DOHH2 (cell line): Measurements from ENCODE around the gene CYTH4.

Experiments
- H3F3A ChIP-seq: fragments of 200-600 bp; sonication (generic), shearing (Covaris generic); 2 replicates; pipeline ENCODE4 v1.6.0; 2016; ENCODE audit warnings: antibody characterized with exemption, mild to moderate bottlenecking; ENCODE audit not compliant: control insufficient read depth, insufficient read depth
- H3K27ac ChIP-seq: fragments of 200-600 bp; sonication (generic); 2 replicates; pipeline ENCODE4 v1.5.1; 2014; ENCODE audit warnings: low read depth, mild to moderate bottlenecking, low read length, moderate library complexity
- H3K27me3 ChIP-seq: fragments of 200-600 bp; sonication (generic); 2 replicates; pipeline ENCODE4 v1.6.1; 2014; ENCODE audit warnings: mild to moderate bottlenecking, low read length, mixed read lengths; ENCODE audit not compliant: control insufficient read depth
- H3K36me3 ChIP-seq: fragments of 200-600 bp; sonication (generic); 2 replicates; pipeline ENCODE4 v1.6.1; 2014; ENCODE audit warnings: mild to moderate bottlenecking, low read length, moderate library complexity, mixed read lengths; ENCODE audit not compliant: control insufficient read depth
- H3K4me1 ChIP-seq: fragments of 200-600 bp; sonication (generic); 2 replicates; pipeline ENCODE4 v1.6.1; 2014; ENCODE audit warnings: mild to moderate bottlenecking, low read length, mixed read lengths; ENCODE audit not compliant: control insufficient read depth
- H3K4me2 ChIP-seq: fragments of 200-600 bp; sonication (generic); 2 replicates; pipeline ENCODE4 v1.6.0; 2014; ENCODE audit warnings: mild to moderate bottlenecking, low read length, moderate library complexity
- H3K4me3 ChIP-seq: fragments of 200-600 bp; sonication (generic); 2 replicates; pipeline ENCODE4 v1.5.1; 2014; ENCODE audit warnings: mild to moderate bottlenecking, low read length, mixed read lengths
- H3K79me2 ChIP-seq: fragments of 200-600 bp; sonication (generic); 2 replicates; pipeline ENCODE4 v1.6.1; 2014; ENCODE audit warnings: mild to moderate bottlenecking, low read length, mixed read lengths; ENCODE audit not compliant: control insufficient read depth
- H3K9me2 ChIP-seq: fragments of 200-600 bp; sonication (generic); replicated peaks from 2 replicates; pipeline ENCODE4 v1.6.1; 2014; ENCODE audit warnings: mild to moderate bottlenecking, low read length, mixed read lengths; ENCODE audit not compliant: control insufficient read depth
- H3K9me3 ChIP-seq: fragments of 200-600 bp; sonication (generic); 2 replicates; pipeline ENCODE4 v1.6.1; 2014; ENCODE audit warnings: antibody characterized with exemption, low read length, mixed read lengths; ENCODE audit not compliant: control insufficient read depth, insufficient read depth
- H4K20me1 ChIP-seq: fragments of 200-600 bp; sonication (generic); 2 replicates; pipeline ENCODE4 v1.6.0; 2014; ENCODE audit warnings: low read depth, mild to moderate bottlenecking, antibody characterized with exemption, low read length, moderate library complexity; ENCODE audit not compliant: control insufficient read depth, insufficient read depth
- CTCF ChIP-seq: fragments of 200-600 bp; sonication (generic); IDR thresholded peaks from one replicate; pipeline ENCODE4 v1.5.1; 2014; ENCODE audit warnings: antibody characterized with exemption, mild to moderate bottlenecking, low read depth, low read length; ENCODE audit not compliant: poor library complexity, severe bottlenecking
- EZH2phosphoT487 ChIP-seq: fragments of 200-600 bp; sonication (generic); IDR thresholded peaks from 2 replicates; pipeline ENCODE4 v1.6.1; 2017; ENCODE audit warnings: borderline replicate concordance, mild to moderate bottlenecking, antibody characterized with exemption, low read length, moderate library complexity, mixed read lengths

CYTH4 gene

DNA sequence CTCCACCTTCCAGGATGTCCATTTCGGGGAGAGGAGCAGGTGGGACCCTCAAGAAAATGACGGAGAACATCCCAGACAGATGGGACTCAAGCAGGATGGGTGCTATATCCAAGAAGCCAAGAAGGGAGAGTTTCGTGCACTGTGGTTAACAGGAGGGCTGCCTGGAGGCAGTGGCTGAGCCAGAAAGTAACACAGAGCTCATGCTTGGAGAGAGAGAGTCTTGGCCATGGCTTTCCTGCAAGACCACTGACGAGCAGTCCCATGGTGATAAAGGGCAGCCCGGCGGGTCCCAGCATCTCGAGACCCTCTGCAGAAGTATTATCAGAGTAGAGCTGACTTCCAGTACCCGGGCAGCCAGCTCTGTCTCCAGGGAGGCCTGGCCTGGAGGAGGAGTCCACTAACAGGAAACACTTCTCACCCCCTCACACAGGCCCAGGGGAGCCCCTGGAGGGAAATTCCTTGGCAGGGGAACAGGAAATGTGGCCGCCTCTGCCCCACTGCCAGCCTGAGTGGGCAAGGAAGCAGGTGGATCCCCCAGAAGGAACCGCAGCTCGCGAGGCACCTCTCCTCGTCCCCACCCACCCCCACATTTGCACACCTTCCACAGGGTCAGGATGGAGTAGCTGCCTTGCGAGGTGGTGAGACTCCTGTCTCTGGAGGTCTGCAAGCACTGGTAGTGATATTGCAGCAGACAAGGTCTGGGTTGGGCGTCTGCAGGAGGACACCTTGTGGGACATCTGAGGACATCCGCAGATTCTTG is 32.2 kb downstream of the CYTH4 start:
- 0 out of 2 replicates have a peak, but pooled peaks cover 4% of the 10 kb centered on the region for H4K20me1 ChIP-seq
- no peaks in the 10 kb centered on the region for H3K79me2 ChIP-seq
- H3K4me1 ChIP-seq = peaks cover 52% of the 10 kb centered on the region
- peaks cover 3% of the 10 kb centered on the region; the same call in 1 of the 2 replicates for H3K27me3 ChIP-seq
- no peaks in the 10 kb centered on the region for H3K9me2 ChIP-seq
- no peaks in the 10 kb centered on the region for H3F3A ChIP-seq
- no peak overlapping the region for H3K4me3 ChIP-seq
- H3K9me3 ChIP-seq = no peaks in the 10 kb centered on the region
- H3K27ac ChIP-seq = no peak overlapping the region
- TF ChIP-seq CTCF (no peak), EZH2phosphoT487 (no peak)
- peaks cover 27% of the 10 kb centered on the region for H3K36me3 ChIP-seq
- H3K4me2 ChIP-seq = peak overlapping the region; percentile 36

- Histone ChIP-seq H3F3A (no peaks in the 10 kb centered on the region), H3K4me3 (no peak overlapping the region), H3K79me2 (no peaks in the 10 kb centered on the region), H3K27me3 (peaks cover 13% of the 10 kb centered on the region; the same call in 1 of the 2 replicates), H3K4me2 (no peak overlapping the region), H4K20me1 (0 out of 2 replicates have a peak, but pooled peaks cover 4% of the 10 kb centered on the region), H3K9me3 (no peaks in the 10 kb centered on the region), H3K27ac (no peak overlapping the region), H3K36me3 (peaks cover 10% of the 10 kb centered on the region; the same call in 1 of the 2 replicates), H3K9me2 (no peaks in the 10 kb centered on the region), H3K4me1 (peaks cover 34% of the 10 kb centered on the region)
- TF ChIP-seq EZH2phosphoT487 = no peak
- no peak for TF ChIP-seq CTCF
Observed at GRCh38 chr22:37316405-37316804, 34.1 kb downstream of the CYTH4 start.

DNA sequence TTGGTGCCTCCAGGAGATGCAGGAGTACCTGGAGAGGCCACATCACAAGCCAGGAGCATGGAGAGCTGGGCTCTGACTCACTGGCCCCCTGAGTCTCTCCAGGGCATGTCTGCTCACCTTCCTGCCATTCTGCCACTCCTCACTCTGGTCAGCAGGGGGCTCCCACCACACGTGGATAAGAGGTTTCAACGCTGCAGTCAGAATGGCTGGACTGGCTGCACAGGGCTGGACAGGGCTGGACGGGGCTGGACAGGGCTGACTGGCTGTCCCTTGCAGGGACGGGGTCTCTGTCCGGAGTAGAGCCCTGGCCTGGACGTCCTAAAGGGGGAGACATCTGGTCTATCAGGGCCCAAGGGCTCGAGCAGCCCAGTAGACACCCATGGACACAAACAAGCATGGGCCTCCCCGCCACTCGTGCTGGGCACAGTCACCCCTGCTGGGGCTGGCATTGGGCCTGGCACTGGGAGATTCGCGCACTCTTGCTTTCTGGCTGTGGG is 34.6 kb downstream of the CYTH4 start:
- Histone ChIP-seq H3K9me2 (no peaks in the 10 kb centered on the region), H3K36me3 (peaks cover 8% of the 10 kb centered on the region; the same call in 1 of the 2 replicates), H3K27me3 (peaks cover 13% of the 10 kb centered on the region; the same call in 1 of the 2 replicates), H3K27ac (no peak overlapping the region), H3K4me1 (peaks cover 34% of the 10 kb centered on the region), H3K4me2 (no peak overlapping the region), H3K79me2 (no peaks in the 10 kb centered on the region), H3K4me3 (no peak overlapping the region), H3K9me3 (no peaks in the 10 kb centered on the region), H3F3A (no peaks in the 10 kb centered on the region), H4K20me1 (0 out of 2 replicates have a peak, but pooled peaks cover 4% of the 10 kb centered on the region)
- TF ChIP-seq EZH2phosphoT487 (no peak), CTCF (peak; percentile 96)
